ENCODE results near the gene TMBIM4.

- TF ChIP-seq CTCF (IDR thresholded peaks at IDR 0.05) (peak in 1 of 3 donors; percentile 54), POLR2A (IDR thresholded peaks at IDR 0.05) (peak in 1 of 2 donors; percentile 70)
These were observed at the start of gene TMBIM4 for GRCh38 chr12:66169221-66170170.

Data from lower leg skin (tissue), 3 donors.